ENCODE measurements around the gene MEF2A. TPM values are rescaled to one million over a fixed set of nuclear protein-coding genes. Genes with fewer than 3 reads are reported as not detected.
A peak's percentile ranks its signal among the peaks of the same experiment; 100 is the strongest.

The MEF2A gene
- total RNA-seq, 1 donor from 2014 or later: 23.4 TPM

- intact Hi-C loops (cut with micrococcal nuclease): no loop called here
- H3K4me1 Mint-ChIP-seq (ENCODE audit: low read depth): peaks cover 37% of the 10 kb centered on the region
- no peaks in the 10 kb centered on the region for H3K27me3 Mint-ChIP-seq (ENCODE audit: low read depth)
- no peaks in the 10 kb centered on the region for H3K9me3 Mint-ChIP-seq
- H3K4me3 Mint-ChIP-seq (ENCODE audit: low read depth): no peak overlapping the region
- peaks cover 11% of the 10 kb centered on the region for H3K36me3 Mint-ChIP-seq (ENCODE audit: low read depth)
- no peak overlapping the region for H3K27ac Mint-ChIP-seq
- DNase-seq (ENCODE audit: low spot score): no peak
Measured at GRCh38 chr15:99721896-99722295, 156.1 kb downstream of the MEF2A start.

- Mint-ChIP-seq H3K27me3 (ENCODE audit: low read depth) (no peaks in the 10 kb centered on the region), H3K4me3 (ENCODE audit: low read depth) (no peak overlapping the region), H3K9me3 (no peaks in the 10 kb centered on the region), H3K4me1 (ENCODE audit: low read depth) (peaks cover 37% of the 10 kb centered on the region), H3K36me3 (ENCODE audit: low read depth) (peaks cover 11% of the 10 kb centered on the region), H3K27ac (peak overlapping the region; percentile 5)
- intact Hi-C loops (cut with micrococcal nuclease): no loop called here
- no peak for DNase-seq (ENCODE audit: low spot score)
Measured at GRCh38 chr15:99722406-99722805, 156.6 kb downstream of the MEF2A start.

- H3K36me3 Mint-ChIP-seq (ENCODE audit: low read depth): peaks cover 9% of the 10 kb centered on the region
- H3K9me3 Mint-ChIP-seq: no peaks in the 10 kb centered on the region
- intact Hi-C loops (cut with micrococcal nuclease): no loop called here
- no peak for DNase-seq (ENCODE audit: low spot score)
- no peak overlapping the region for H3K27ac Mint-ChIP-seq
- H3K4me3 Mint-ChIP-seq (ENCODE audit: low read depth): no peak overlapping the region
- H3K4me1 Mint-ChIP-seq (ENCODE audit: low read depth): peaks cover 2% of the 10 kb centered on the region
- no peaks in the 10 kb centered on the region for H3K27me3 Mint-ChIP-seq (ENCODE audit: low read depth)
Measured at GRCh38 chr15:99726333-99726732, 160.5 kb downstream of the MEF2A start.

GRCh38 chr15:99727330-99727729 lies 161.5 kb downstream of the MEF2A start:
- no peaks in the 10 kb centered on the region for H3K27me3 Mint-ChIP-seq (ENCODE audit: low read depth)
- H3K36me3 Mint-ChIP-seq (ENCODE audit: low read depth): peaks cover 9% of the 10 kb centered on the region
- no peak overlapping the region for H3K4me3 Mint-ChIP-seq (ENCODE audit: low read depth)
- H3K4me1 Mint-ChIP-seq (ENCODE audit: low read depth): peaks cover 7% of the 10 kb centered on the region
- no peak for DNase-seq (ENCODE audit: low spot score)
- intact Hi-C loops (cut with micrococcal nuclease): no loop called here
- H3K27ac Mint-ChIP-seq: no peak overlapping the region
- H3K9me3 Mint-ChIP-seq: no peaks in the 10 kb centered on the region

- Mint-ChIP-seq H3K4me1 (ENCODE audit: low read depth) (peaks cover 10% of the 10 kb centered on the region), H3K4me3 (ENCODE audit: low read depth) (no peak overlapping the region), H3K27me3 (ENCODE audit: low read depth) (no peaks in the 10 kb centered on the region), H3K9me3 (no peaks in the 10 kb centered on the region), H3K27ac (no peak overlapping the region), H3K36me3 (ENCODE audit: low read depth) (peaks cover 9% of the 10 kb centered on the region)
- DNase-seq (ENCODE audit: low spot score): no peak
- intact Hi-C loops (cut with micrococcal nuclease): no loop called here
Measured at GRCh38 chr15:99727733-99728132, 161.9 kb downstream of the MEF2A start.

- H3K36me3 Mint-ChIP-seq (ENCODE audit: low read depth): peaks cover 9% of the 10 kb centered on the region
- DNase-seq (ENCODE audit: low spot score): no peak
- H3K27ac Mint-ChIP-seq: no peak overlapping the region
- intact Hi-C loops (cut with micrococcal nuclease): no loop called here
- H3K4me3 Mint-ChIP-seq (ENCODE audit: low read depth): no peak overlapping the region
- peaks cover 13% of the 10 kb centered on the region for H3K4me1 Mint-ChIP-seq (ENCODE audit: low read depth)
- H3K9me3 Mint-ChIP-seq: no peaks in the 10 kb centered on the region
- H3K27me3 Mint-ChIP-seq (ENCODE audit: low read depth): no peaks in the 10 kb centered on the region
Measured at GRCh38 chr15:99728916-99729315, 163.1 kb downstream of the MEF2A start.

GRCh38 chr15:99729327-99729726 lies 163.5 kb downstream of the MEF2A start:
- Mint-ChIP-seq H3K9me3 (no peaks in the 10 kb centered on the region), H3K4me3 (ENCODE audit: low read depth) (no peak overlapping the region), H3K36me3 (ENCODE audit: low read depth) (peaks cover 9% of the 10 kb centered on the region), H3K4me1 (ENCODE audit: low read depth) (peaks cover 13% of the 10 kb centered on the region), H3K27ac (no peak overlapping the region), H3K27me3 (ENCODE audit: low read depth) (no peaks in the 10 kb centered on the region)
- intact Hi-C loops (cut with micrococcal nuclease): no loop called here
- DNase-seq (ENCODE audit: low spot score): no peak

GRCh38 chr15:99729920-99730319 lies 164.1 kb downstream of the MEF2A start:
- Mint-ChIP-seq H3K9me3 (no peaks in the 10 kb centered on the region), H3K4me3 (ENCODE audit: low read depth) (no peak overlapping the region), H3K4me1 (ENCODE audit: low read depth) (peaks cover 15% of the 10 kb centered on the region), H3K36me3 (ENCODE audit: low read depth) (peaks cover 9% of the 10 kb centered on the region), H3K27me3 (ENCODE audit: low read depth) (no peaks in the 10 kb centered on the region), H3K27ac (no peak overlapping the region)
- intact Hi-C loops (cut with micrococcal nuclease): loop anchor here (5.0 kb wide), 1 partner anchor 872 kb away; the partner anchor contains the start of genes ASB7 and LINS1
- DNase-seq (ENCODE audit: low spot score): no peak

GRCh38 chr15:99731336-99732123 lies 165.7 kb downstream of the MEF2A start:
- H3K4me1 Mint-ChIP-seq (ENCODE audit: low read depth): peaks cover 16% of the 10 kb centered on the region
- H3K27me3 Mint-ChIP-seq (ENCODE audit: low read depth): no peaks in the 10 kb centered on the region
- H3K9me3 Mint-ChIP-seq: no peaks in the 10 kb centered on the region
- peaks cover 9% of the 10 kb centered on the region for H3K36me3 Mint-ChIP-seq (ENCODE audit: low read depth)
- intact Hi-C loops (cut with micrococcal nuclease): loop anchor here (5.0 kb wide), 1 partner anchor 871 kb away; the partner anchor contains the start of genes ASB7 and LINS1
- no peak overlapping the region for H3K27ac Mint-ChIP-seq
- peak overlapping the region; percentile 76 for H3K4me3 Mint-ChIP-seq (ENCODE audit: low read depth)
- no peak for DNase-seq (ENCODE audit: low spot score)

GRCh38 chr15:99732124-99732750 lies 166.5 kb downstream of the MEF2A start:
- Mint-ChIP-seq H3K4me1 (ENCODE audit: low read depth) (peaks cover 19% of the 10 kb centered on the region), H3K27ac (peak overlapping the region; percentile 42), H3K27me3 (ENCODE audit: low read depth) (no peaks in the 10 kb centered on the region), H3K36me3 (ENCODE audit: low read depth) (peaks cover 9% of the 10 kb centered on the region), H3K4me3 (ENCODE audit: low read depth) (peak overlapping the region; percentile 76), H3K9me3 (no peaks in the 10 kb centered on the region)
- DNase-seq (ENCODE audit: low spot score): no peak
- intact Hi-C loops (cut with micrococcal nuclease): loop anchor here (5.0 kb wide), 1 partner anchor 870 kb away; the partner anchor contains the start of genes ASB7 and LINS1

GRCh38 chr15:99732751-99733267 lies 167.0 kb downstream of the MEF2A start:
- Mint-ChIP-seq H3K4me3 (ENCODE audit: low read depth) (peak overlapping the region; percentile 76), H3K27me3 (ENCODE audit: low read depth) (no peaks in the 10 kb centered on the region), H3K27ac (peak overlapping the region; percentile 42), H3K36me3 (ENCODE audit: low read depth) (peaks cover 9% of the 10 kb centered on the region), H3K4me1 (ENCODE audit: low read depth) (peaks cover 22% of the 10 kb centered on the region), H3K9me3 (no peaks in the 10 kb centered on the region)
- no peak for DNase-seq (ENCODE audit: low spot score)
- intact Hi-C loops (cut with micrococcal nuclease): loop anchor here (1.0 to 5.0 kb wide), 3 partner anchors 26 to 869 kb away; partner anchors contain the start of genes ASB7, LINS1 and LRRC28

GRCh38 chr15:99733268-99734039 lies 167.7 kb downstream of the MEF2A start, which contains the start of gene LYSMD4:
Gene LYSMD4 (minus strand): TSS chr15:99733437. CDS start chr15:99731999, 1,438 bp downstream.
- intact Hi-C loops (cut with micrococcal nuclease): loop anchor here (1.0 to 5.0 kb wide), 3 partner anchors 26 to 869 kb away; partner anchors contain the start of genes ASB7, LINS1 and LRRC28
- peak within 1 kb of the TSS; percentile 76 for H3K4me3 Mint-ChIP-seq (ENCODE audit: low read depth)
- DNase-seq (ENCODE audit: low spot score): peak; percentile 96
- H3K36me3 Mint-ChIP-seq (ENCODE audit: low read depth): peaks cover 9% of the 10 kb centered on the region
- peak within 1 kb of the TSS; percentile 86 for H3K27ac Mint-ChIP-seq
- H3K4me1 Mint-ChIP-seq (ENCODE audit: low read depth): peaks cover 22% of the 10 kb centered on the region
- no peaks in the 10 kb centered on the region for H3K27me3 Mint-ChIP-seq (ENCODE audit: low read depth)
- H3K9me3 Mint-ChIP-seq: no peaks in the 10 kb centered on the region

Data from activated T-helper 2 cell treated with anti-CD3 and anti-CD28 coated beads, Interferon-gamma antibody, Interleukin-2, Interleukin-4, amounts not matched to agents 10 μg/mL and 5 μg/mL and 100 μg/mL, durations not matched to agents 14 hours and 24 hours and 36 hours (primary cell).